ENCODE data around the gene SPPL2A. TPM values are rescaled to one million over a fixed set of nuclear protein-coding genes. Genes with fewer than 3 reads are reported as not detected.

Gene SPPL2A
- total and polyA plus RNA-seq, 2 of the 13 experiments (the other 11 are each of a cell fraction or from before 2014, with no cell fraction given) = 80.5 to 105 TPM

- ChIA-PET CTCF (ENCODE audit: low intra/inter-chr PET ratio, low total read pairs) (no interaction called here), POLR2A (no interaction called here)
- peaks cover 0 to 6% of the 10 kb centered on the region in 2 experiments; a peak in 3 of 5 replicates for H3K36me3 ChIP-seq (replicated peaks in 1 of 2; ENCODE audit: control insufficient read depth in 1 of 2, insufficient read depth in 2 of 2, low read length in 2 of 2)
- H3K9me3 ChIP-seq (ENCODE audit: low read length) = no peaks in the 10 kb centered on the region
- H3K27me3 ChIP-seq (ENCODE audit: control insufficient read depth in 1 of 2, insufficient read depth in 2 of 2, low read length in 2 of 2) = no peaks in the 10 kb centered on the region; a peak in 1 of 5 replicates
- no peak overlapping the region for H2AFZ ChIP-seq (ENCODE audit: low read length)
- WGBS (ENCODE audit: low lambda C conversion rate) = 80% methylated on average over 2 of the region's 2 CpGs
- no peak for DNase-seq (ENCODE audit: low spot score)
- no peak for ATAC-seq
- no TSS peak for BruUV-seq (replicated peaks)
- H3K79me2 ChIP-seq (ENCODE audit: insufficient read depth, low read length) = peaks cover 36% of the 10 kb centered on the region
- no peak overlapping the region for H3K9ac ChIP-seq (ENCODE audit: insufficient read depth, low read depth, low read length)
- intact Hi-C loops (cut with micrococcal nuclease; ENCODE audit: unreplicated experiment) (no loop called here), in situ Hi-C loops (cut with HindIII; ENCODE audit: extremely low pct_ligation_motif_present, low pct_unique_long_range_greater_than_20kb) (no loop called here)
- H3K27ac ChIP-seq (ENCODE audit: extremely low read length, insufficient read depth, low read length) = no peak overlapping the region
- H3K4me3 ChIP-seq (replicated peaks in 1 of 3; ENCODE audit: insufficient read depth in 1 of 3, low read depth in 2 of 3, low read length in 3 of 3) = no peak overlapping the region
- H4K20me1 ChIP-seq (ENCODE audit: insufficient read depth, low read length) = 0 out of 2 replicates have a peak, but pooled peaks cover under 1% of the 10 kb centered on the region
- FAIRE-seq = no peak
- TF ChIP-seq YEATS4 (CRISPR knock-in tag; IDR thresholded peaks at IDR 0.05; ENCODE audit: borderline replicate concordance) (no peak), MIER3 (CRISPR knock-in tag; IDR thresholded peaks at IDR 0.05; ENCODE audit: borderline replicate concordance) (no peak), RARA (CRISPR knock-in tag; IDR thresholded peaks at IDR 0.05) (no peak), CEBPG (CRISPR knock-in tag; IDR thresholded peaks at IDR 0.05) (no peak), ZGPAT (CRISPR knock-in tag; IDR thresholded peaks at IDR 0.05) (no peak), RXRA (CRISPR knock-in tag; IDR thresholded peaks at IDR 0.05) (no peak)
- no peak overlapping the region for H3K4me2 ChIP-seq (ENCODE audit: low read depth, low read length)
- H3K4me1 ChIP-seq (ENCODE audit: insufficient read depth, low read length) = 0 out of 2 replicates have a peak, but pooled peaks cover 7% of the 10 kb centered on the region
Measured at GRCh38 chr15:50670115-50670514, 95.4 kb downstream of the SPPL2A start.

- Histone ChIP-seq H3K4me1 (ENCODE audit: insufficient read depth, low read length) (0 out of 2 replicates have a peak, but pooled peaks cover 7% of the 10 kb centered on the region), H3K27ac (ENCODE audit: extremely low read length, insufficient read depth, low read length) (no peak overlapping the region), H3K36me3 (replicated peaks in 1 of 2; ENCODE audit: control insufficient read depth in 1 of 2, insufficient read depth in 2 of 2, low read length in 2 of 2) (peaks cover 0 to 4% of the 10 kb centered on the region in 2 experiments; a peak in 2 of 5 replicates), H3K4me2 (ENCODE audit: low read depth, low read length) (no peak overlapping the region), H3K9ac (ENCODE audit: insufficient read depth, low read depth, low read length) (no peak overlapping the region), H4K20me1 (ENCODE audit: insufficient read depth, low read length) (no peaks in the 10 kb centered on the region), H3K27me3 (ENCODE audit: control insufficient read depth in 1 of 2, insufficient read depth in 2 of 2, low read length in 2 of 2) (no peaks in the 10 kb centered on the region; a peak in 1 of 5 replicates), H3K4me3 (replicated peaks in 1 of 3; ENCODE audit: insufficient read depth in 1 of 3, low read depth in 2 of 3, low read length in 3 of 3) (no peak overlapping the region), H3K9me3 (ENCODE audit: low read length) (no peaks in the 10 kb centered on the region), H2AFZ (ENCODE audit: low read length) (no peak overlapping the region), H3K79me2 (ENCODE audit: insufficient read depth, low read length) (peaks cover 31% of the 10 kb centered on the region)
- in situ Hi-C loops (cut with HindIII; ENCODE audit: extremely low pct_ligation_motif_present, low pct_unique_long_range_greater_than_20kb) (no loop called here), intact Hi-C loops (cut with micrococcal nuclease; ENCODE audit: unreplicated experiment) (no loop called here)
- BruUV-seq (replicated peaks) = TSS peak; percentile 28
- WGBS (ENCODE audit: low lambda C conversion rate) = 95% methylated on average over 1 of the region's 1 CpG
- POLR2A ChIA-PET = no interaction called here
- CTCF ChIA-PET (ENCODE audit: low intra/inter-chr PET ratio, low total read pairs) = no interaction called here
- FAIRE-seq (no peak), ATAC-seq (no peak), DNase-seq (ENCODE audit: low spot score) (no peak)
- TF ChIP-seq ZNF546 (CRISPR knock-in tag; conservative IDR thresholded peaks at IDR 0.05) (no peak), ZNF362 (CRISPR knock-in tag; IDR thresholded peaks at IDR 0.05; ENCODE audit: borderline replicate concordance) (0 out of 2 replicates have a peak, but pooled peaks have one; percentile 41)
Measured at GRCh38 chr15:50669611-50670010, 95.9 kb downstream of the SPPL2A start.

Measured in HepG2 (cell line).